ENCODE results near the gene SRGAP2C. TPM values are rescaled to one million over a fixed set of nuclear protein-coding genes. Genes with fewer than 3 reads are reported as not detected.
"Not testable (repeated sequence)": the region's sequence is repeated elsewhere in the genome, so short reads cannot be mapped to it uniquely, and the experiment has no call there.

Gene SRGAP2C
- total RNA-seq, 1 donor from 2014 or later, result 26.8 TPM

GRCh38 chr1:121200232-121200631 lies 15.5 kb downstream of the SRGAP2C start:
- DNase-seq (ENCODE audit: extremely low spot score, unreplicated experiment); H3K36me3 Mint-ChIP-seq; H3K27ac Mint-ChIP-seq; H3K4me3 Mint-ChIP-seq; H3K27me3 Mint-ChIP-seq; H3K9me3 Mint-ChIP-seq; H3K4me1 Mint-ChIP-seq (ENCODE audit: unreplicated experiment): not testable (repeated sequence)

GRCh38 chr1:121200985-121201981 lies 16.5 kb downstream of the SRGAP2C start:
- not testable (repeated sequence) for H3K27me3 Mint-ChIP-seq; H3K36me3 Mint-ChIP-seq; DNase-seq (ENCODE audit: extremely low spot score, unreplicated experiment); H3K9me3 Mint-ChIP-seq; H3K4me1 Mint-ChIP-seq (ENCODE audit: unreplicated experiment)
- Mint-ChIP-seq H3K27ac (peak overlapping the region; percentile 54), H3K4me3 (peak overlapping the region; percentile 60)

- not testable (repeated sequence) for H3K9me3 Mint-ChIP-seq; DNase-seq (ENCODE audit: extremely low spot score, unreplicated experiment); H3K4me3 Mint-ChIP-seq; H3K36me3 Mint-ChIP-seq; H3K4me1 Mint-ChIP-seq (ENCODE audit: unreplicated experiment); H3K27ac Mint-ChIP-seq; H3K27me3 Mint-ChIP-seq
These were observed 18.2 kb downstream of the SRGAP2C start for GRCh38 chr1:121202986-121203385.

GRCh38 chr1:121205786-121206711 lies 21.3 kb downstream of the SRGAP2C start:
- not testable (repeated sequence) for H3K9me3 Mint-ChIP-seq; H3K36me3 Mint-ChIP-seq; H3K4me3 Mint-ChIP-seq; DNase-seq (ENCODE audit: extremely low spot score, unreplicated experiment); H3K4me1 Mint-ChIP-seq (ENCODE audit: unreplicated experiment); H3K27me3 Mint-ChIP-seq; H3K27ac Mint-ChIP-seq

- not testable (repeated sequence) for H3K27me3 Mint-ChIP-seq; H3K4me3 Mint-ChIP-seq; H3K27ac Mint-ChIP-seq; H3K9me3 Mint-ChIP-seq; H3K4me1 Mint-ChIP-seq (ENCODE audit: unreplicated experiment); H3K36me3 Mint-ChIP-seq; DNase-seq (ENCODE audit: extremely low spot score, unreplicated experiment)
These were observed 22.6 kb downstream of the SRGAP2C start for GRCh38 chr1:121207328-121207727.

GRCh38 chr1:121208375-121208774 lies 23.6 kb downstream of the SRGAP2C start:
- H3K4me3 Mint-ChIP-seq; H3K27me3 Mint-ChIP-seq; DNase-seq (ENCODE audit: extremely low spot score, unreplicated experiment); H3K27ac Mint-ChIP-seq; H3K9me3 Mint-ChIP-seq; H3K4me1 Mint-ChIP-seq (ENCODE audit: unreplicated experiment); H3K36me3 Mint-ChIP-seq: not testable (repeated sequence)

GRCh38 chr1:121210778-121211177 lies 26.0 kb downstream of the SRGAP2C start:
- H3K9me3 Mint-ChIP-seq; H3K4me1 Mint-ChIP-seq (ENCODE audit: unreplicated experiment); H3K27me3 Mint-ChIP-seq; H3K27ac Mint-ChIP-seq; H3K36me3 Mint-ChIP-seq; H3K4me3 Mint-ChIP-seq; DNase-seq (ENCODE audit: extremely low spot score, unreplicated experiment): not testable (repeated sequence)

- DNase-seq (ENCODE audit: extremely low spot score, unreplicated experiment); H3K27me3 Mint-ChIP-seq; H3K27ac Mint-ChIP-seq; H3K4me1 Mint-ChIP-seq (ENCODE audit: unreplicated experiment); H3K36me3 Mint-ChIP-seq; H3K9me3 Mint-ChIP-seq; H3K4me3 Mint-ChIP-seq: not testable (repeated sequence)
These were observed 28.7 kb downstream of the SRGAP2C start for GRCh38 chr1:121213491-121213890.

GRCh38 chr1:121214544-121215156 lies 29.9 kb downstream of the SRGAP2C start:
- not testable (repeated sequence) for DNase-seq (ENCODE audit: extremely low spot score, unreplicated experiment); H3K4me1 Mint-ChIP-seq (ENCODE audit: unreplicated experiment)

GRCh38 chr1:121215699-121216417 lies 31.1 kb downstream of the SRGAP2C start:
- not testable (repeated sequence) for H3K9me3 Mint-ChIP-seq; H3K36me3 Mint-ChIP-seq; H3K27me3 Mint-ChIP-seq; H3K27ac Mint-ChIP-seq; H3K4me1 Mint-ChIP-seq (ENCODE audit: unreplicated experiment); DNase-seq (ENCODE audit: extremely low spot score, unreplicated experiment); H3K4me3 Mint-ChIP-seq

More at GRCh38 chr1:121214544-121215156, 29.9 kb downstream of the SRGAP2C start:
- not testable (repeated sequence) for H3K27ac Mint-ChIP-seq, H3K36me3 Mint-ChIP-seq, H3K27me3 Mint-ChIP-seq, H3K4me3 Mint-ChIP-seq, H3K9me3 Mint-ChIP-seq

- not testable (repeated sequence) for H3K9me3 Mint-ChIP-seq; H3K4me1 Mint-ChIP-seq (ENCODE audit: unreplicated experiment); H3K36me3 Mint-ChIP-seq; H3K27ac Mint-ChIP-seq; H3K27me3 Mint-ChIP-seq; H3K4me3 Mint-ChIP-seq; DNase-seq (ENCODE audit: extremely low spot score, unreplicated experiment)
These were observed 31.9 kb downstream of the SRGAP2C start for GRCh38 chr1:121216676-121217075.

- not testable (repeated sequence) for DNase-seq (ENCODE audit: extremely low spot score, unreplicated experiment); H3K4me1 Mint-ChIP-seq (ENCODE audit: unreplicated experiment); H3K27me3 Mint-ChIP-seq; H3K9me3 Mint-ChIP-seq; H3K27ac Mint-ChIP-seq; H3K4me3 Mint-ChIP-seq; H3K36me3 Mint-ChIP-seq
These were observed 37.0 kb downstream of the SRGAP2C start for GRCh38 chr1:121221770-121222169.

- H3K9me3 Mint-ChIP-seq; H3K27ac Mint-ChIP-seq; H3K4me1 Mint-ChIP-seq (ENCODE audit: unreplicated experiment); DNase-seq (ENCODE audit: extremely low spot score, unreplicated experiment); H3K4me3 Mint-ChIP-seq; H3K36me3 Mint-ChIP-seq; H3K27me3 Mint-ChIP-seq: not testable (repeated sequence)
These were observed 39.9 kb downstream of the SRGAP2C start for GRCh38 chr1:121224714-121225113.
